Measurements from ENCODE around the gene TCFL5.
A peak's percentile ranks its signal among the peaks of the same experiment; 100 is the strongest.
"Not testable (repeated sequence)": the region's sequence is repeated elsewhere in the genome, so short reads cannot be mapped to it uniquely, and the experiment has no call there.

Gene TCFL5

DNA sequence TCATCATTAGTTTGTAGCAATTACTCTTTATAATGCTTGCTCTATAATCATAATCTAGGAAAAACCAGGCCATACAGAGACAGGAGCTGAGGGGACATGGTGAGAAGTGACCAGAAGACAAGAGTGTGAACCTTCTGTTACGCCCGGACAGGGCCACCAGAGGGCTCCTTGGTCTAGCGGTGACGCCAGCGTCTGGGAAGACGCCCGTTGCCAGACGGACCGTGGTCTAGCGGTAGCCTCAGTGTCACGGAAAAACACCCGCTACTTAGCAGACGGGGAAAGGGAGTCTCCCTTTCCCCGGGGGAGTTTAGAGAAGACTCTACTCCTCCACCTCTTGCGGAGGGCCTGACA lies 12.0 kb upstream of the TCFL5 start:
- peak; percentile 24 for DNase-seq
- not testable (repeated sequence) for H3K79me2 ChIP-seq (ENCODE audit: low read length); H3K4me2 ChIP-seq (ENCODE audit: low read depth, low read length); H3K36me3 ChIP-seq (replicated peaks; ENCODE audit: insufficient read depth, low read length); H4K20me1 ChIP-seq (ENCODE audit: insufficient read depth, low read length); H3F3A ChIP-seq (ENCODE audit: insufficient read depth, low read length); H3K9me2 ChIP-seq (replicated peaks; ENCODE audit: insufficient read depth, low read length); H3K4me3 ChIP-seq (ENCODE audit: low read length); H3K9me3 ChIP-seq (replicated peaks; ENCODE audit: insufficient read depth, low read length); H3K27ac ChIP-seq (ENCODE audit: low read length); H2AFZ ChIP-seq (ENCODE audit: low read length); H3K9ac ChIP-seq (ENCODE audit: low read length); H3K4me1 ChIP-seq (ENCODE audit: low read length)
- peaks cover 16% of the 10 kb centered on the region for H3K27me3 ChIP-seq (replicated peaks; ENCODE audit: insufficient read depth, low read length)
- TF ChIP-seq CTCF (IDR thresholded peaks at IDR 0.05; ENCODE audit: low read length) = peak; percentile 42

- Histone ChIP-seq H3K36me3 (replicated peaks; ENCODE audit: insufficient read depth, low read length) (no peaks in the 10 kb centered on the region), H4K20me1 (ENCODE audit: insufficient read depth, low read length) (no peaks in the 10 kb centered on the region), H3F3A (ENCODE audit: insufficient read depth, low read length) (no peaks in the 10 kb centered on the region), H3K4me3 (ENCODE audit: low read length) (no peak overlapping the region), H2AFZ (ENCODE audit: low read length) (no peak overlapping the region), H3K9ac (ENCODE audit: low read length) (no peak overlapping the region), H3K4me1 (ENCODE audit: low read length) (0 out of 2 replicates have a peak, but pooled peaks cover 5% of the 10 kb centered on the region), H3K27me3 (replicated peaks; ENCODE audit: insufficient read depth, low read length) (peaks cover 19% of the 10 kb centered on the region), H3K79me2 (ENCODE audit: low read length) (no peaks in the 10 kb centered on the region), H3K9me3 (replicated peaks; ENCODE audit: insufficient read depth, low read length) (no peaks in the 10 kb centered on the region), H3K9me2 (replicated peaks; ENCODE audit: insufficient read depth, low read length) (no peaks in the 10 kb centered on the region), H3K27ac (ENCODE audit: low read length) (no peak overlapping the region), H3K4me2 (ENCODE audit: low read depth, low read length) (no peak overlapping the region)
- DNase-seq = no peak
- TF ChIP-seq CTCF (IDR thresholded peaks at IDR 0.05; ENCODE audit: low read length) = no peak
- no peak for TF ChIP-seq EZH2 (optimal IDR thresholded peaks at IDR 0.05; ENCODE audit: low read depth, low read length)
Measured at GRCh38 chr20:62873280-62873679, 11.7 kb upstream of the TCFL5 start.

DNA sequence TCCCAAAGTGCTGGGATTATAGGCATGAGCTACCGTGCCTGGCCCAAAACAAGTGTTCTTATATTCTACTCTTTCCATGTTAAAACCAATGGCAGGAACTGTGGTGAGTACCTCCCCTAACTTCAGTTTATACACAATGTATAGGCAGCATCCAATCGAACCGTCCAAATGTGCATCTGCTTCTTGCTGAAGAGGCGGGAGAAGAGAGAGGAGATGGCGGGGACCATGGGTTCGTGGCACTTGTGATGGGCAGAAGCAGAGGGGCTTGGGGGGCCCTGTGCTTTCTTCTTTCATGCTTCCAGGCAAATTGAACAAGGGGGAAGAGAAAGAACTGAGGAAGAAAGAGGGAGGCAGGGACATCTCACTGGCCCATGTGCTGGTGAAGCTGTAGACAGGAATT lies 11.2 kb upstream of the TCFL5 start:
- H3K4me3 ChIP-seq (ENCODE audit: low read length) = no peak overlapping the region
- DNase-seq = no peak
- 0 out of 2 replicates have a peak, but pooled peaks cover 5% of the 10 kb centered on the region for H3K4me1 ChIP-seq (ENCODE audit: low read length)
- H3K36me3 ChIP-seq (replicated peaks; ENCODE audit: insufficient read depth, low read length) = no peaks in the 10 kb centered on the region
- TF ChIP-seq EZH2 (optimal IDR thresholded peaks at IDR 0.05; ENCODE audit: low read depth, low read length) (no peak), EZH2phosphoT487 (IDR thresholded peaks at IDR 0.05; ENCODE audit: low read length) (no peak), CTCF (IDR thresholded peaks at IDR 0.05; ENCODE audit: low read length) (no peak)
- no peak overlapping the region for H2AFZ ChIP-seq (ENCODE audit: low read length)
- H3K9me3 ChIP-seq (replicated peaks; ENCODE audit: insufficient read depth, low read length) = no peaks in the 10 kb centered on the region
- no peak overlapping the region for H3K4me2 ChIP-seq (ENCODE audit: low read depth, low read length)
- H3K79me2 ChIP-seq (ENCODE audit: low read length) = no peaks in the 10 kb centered on the region
- no peaks in the 10 kb centered on the region for H3K9me2 ChIP-seq (replicated peaks; ENCODE audit: insufficient read depth, low read length)
- H3K27ac ChIP-seq (ENCODE audit: low read length) = no peak overlapping the region
- no peak overlapping the region for H3K9ac ChIP-seq (ENCODE audit: low read length)
- no peaks in the 10 kb centered on the region for H3F3A ChIP-seq (ENCODE audit: insufficient read depth, low read length)
- no peaks in the 10 kb centered on the region for H4K20me1 ChIP-seq (ENCODE audit: insufficient read depth, low read length)
- peaks cover 22% of the 10 kb centered on the region for H3K27me3 ChIP-seq (replicated peaks; ENCODE audit: insufficient read depth, low read length)
